Measurements from ENCODE around the gene TRIM24. TPM values are rescaled to one million over a fixed set of nuclear protein-coding genes. Genes with fewer than 3 reads are reported as not detected.

The TRIM24 gene
- total RNA-seq, 2 experiments from 2014 or later, result 17.5 to 26.8 TPM

DNA sequence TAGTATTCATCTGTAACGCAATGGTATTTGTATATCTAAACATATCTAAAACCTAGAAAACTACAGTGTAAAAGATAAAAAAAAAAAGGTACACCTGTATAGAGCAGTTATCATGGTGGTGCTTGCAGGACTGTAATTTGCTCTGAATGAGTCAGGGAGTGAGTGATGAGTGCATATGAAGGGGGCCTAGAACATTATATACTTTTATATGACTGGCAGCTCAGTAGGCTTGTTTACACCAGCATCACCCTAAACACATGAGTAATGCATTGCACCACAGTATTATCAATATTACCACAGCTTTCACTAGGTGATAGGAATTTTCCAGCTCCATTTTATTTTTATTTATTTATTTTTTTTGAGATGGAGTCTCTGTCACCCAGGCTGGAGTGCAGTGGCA lies 40.8 kb downstream of the TRIM24 start:
- TF ChIP-seq EZH2phosphoT487 (IDR thresholded peaks at IDR 0.05; ENCODE audit: borderline replicate concordance, low read depth, low read length), result no peak
- TF ChIP-seq, protein P1, sequence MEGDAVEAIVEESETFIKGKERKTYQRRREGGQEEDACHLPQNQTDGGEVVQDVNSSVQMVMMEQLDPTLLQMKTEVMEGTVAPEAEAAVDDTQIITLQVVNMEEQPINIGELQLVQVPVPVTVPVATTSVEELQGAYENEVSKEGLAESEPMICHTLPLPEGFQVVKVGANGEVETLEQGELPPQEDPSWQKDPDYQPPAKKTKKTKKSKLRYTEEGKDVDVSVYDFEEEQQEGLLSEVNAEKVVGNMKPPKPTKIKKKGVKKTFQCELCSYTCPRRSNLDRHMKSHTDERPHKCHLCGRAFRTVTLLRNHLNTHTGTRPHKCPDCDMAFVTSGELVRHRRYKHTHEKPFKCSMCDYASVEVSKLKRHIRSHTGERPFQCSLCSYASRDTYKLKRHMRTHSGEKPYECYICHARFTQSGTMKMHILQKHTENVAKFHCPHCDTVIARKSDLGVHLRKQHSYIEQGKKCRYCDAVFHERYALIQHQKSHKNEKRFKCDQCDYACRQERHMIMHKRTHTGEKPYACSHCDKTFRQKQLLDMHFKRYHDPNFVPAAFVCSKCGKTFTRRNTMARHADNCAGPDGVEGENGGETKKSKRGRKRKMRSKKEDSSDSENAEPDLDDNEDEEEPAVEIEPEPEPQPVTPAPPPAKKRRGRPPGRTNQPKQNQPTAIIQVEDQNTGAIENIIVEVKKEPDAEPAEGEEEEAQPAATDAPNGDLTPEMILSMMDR (conservative IDR thresholded peaks at IDR 0.05; ENCODE audit: low read length), result no peak
- no TSS peak for BruUV-seq (replicated peaks)
- Histone ChIP-seq H3K79me2 (ENCODE audit: insufficient read depth, low read depth, low read length) (peaks cover 32% of the 10 kb centered on the region; the same call in 1 of the 2 replicates), H3K4me1 (ENCODE audit: insufficient read depth, low read length, poor library complexity, severe bottlenecking) (no peaks in the 10 kb centered on the region), H3K4me3 (ENCODE audit: low read depth, low read length, poor library complexity, severe bottlenecking) (no peak overlapping the region), H2AFZ (ENCODE audit: low read length) (no peak overlapping the region), H3K9me2 (ENCODE audit: insufficient read depth, low read length) (no peaks in the 10 kb centered on the region), H4K20me1 (ENCODE audit: insufficient read depth, low read length) (no peaks in the 10 kb centered on the region), H3K36me3 (ENCODE audit: insufficient read depth, low read length) (peaks cover 18% of the 10 kb centered on the region), H3K9me3 (ENCODE audit: low read length) (no peaks in the 10 kb centered on the region), H3K4me2 (ENCODE audit: low read length) (no peak overlapping the region), H3K27ac (ENCODE audit: low read depth, low read length, poor library complexity, severe bottlenecking) (no peak overlapping the region)
- no peak for DNase-seq (ENCODE audit: low spot score)
- POLR2A ChIA-PET, result interaction anchor here (0.6 to 1.0 kb wide), 2 partner anchors 11 to 12 kb away, joined by 3 read pairs; no protein-coding TSS in a partner anchor
- intact Hi-C loops (cut with micrococcal nuclease; ENCODE audit: unreplicated experiment), result no loop called here
- CTCF ChIA-PET (ENCODE audit: unreplicated experiment), result no interaction called here

DNA sequence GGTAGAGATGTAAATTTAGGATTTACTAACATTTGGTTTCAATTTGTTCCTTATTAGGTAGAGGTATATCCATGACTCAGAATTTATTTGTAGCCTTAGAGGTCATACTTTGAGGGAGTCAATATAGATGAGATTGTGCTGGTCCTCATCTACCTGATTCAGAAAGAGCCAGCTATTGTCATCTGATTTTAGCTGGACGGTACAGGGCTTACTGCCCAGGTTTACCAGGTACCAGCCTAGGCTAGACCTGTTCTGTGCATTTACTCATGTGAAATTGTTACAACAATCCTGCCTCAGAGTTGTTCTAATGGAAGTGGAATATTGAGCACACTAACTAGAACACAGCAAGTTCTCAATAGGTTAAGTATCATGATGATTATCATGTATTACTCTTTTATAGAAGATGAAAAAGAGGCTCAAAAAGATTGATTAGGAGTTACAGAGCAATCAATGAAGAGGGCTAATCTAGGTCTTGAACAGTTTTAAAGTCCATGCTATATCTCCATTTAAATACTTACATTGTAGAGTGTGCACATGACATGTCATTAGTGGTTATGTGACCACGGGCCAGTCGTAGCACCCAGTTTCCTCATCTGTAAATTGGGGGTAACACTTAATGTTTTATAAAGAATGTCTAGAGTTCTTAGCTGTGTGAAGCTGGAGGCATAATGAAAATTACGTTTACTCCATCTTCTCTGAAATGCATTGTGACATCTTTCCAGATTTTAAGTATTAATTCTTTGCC lies 42.1 kb downstream of the TRIM24 start:
- no peaks in the 10 kb centered on the region for H4K20me1 ChIP-seq (ENCODE audit: insufficient read depth, low read length)
- intact Hi-C loops (cut with micrococcal nuclease; ENCODE audit: unreplicated experiment), result no loop called here
- TF ChIP-seq, protein P1 (conservative IDR thresholded peaks at IDR 0.05; ENCODE audit: low read length), result no peak
- TF ChIP-seq EZH2phosphoT487 (IDR thresholded peaks at IDR 0.05; ENCODE audit: borderline replicate concordance, low read depth, low read length), result no peak
- H3K79me2 ChIP-seq (ENCODE audit: insufficient read depth, low read depth, low read length), result peaks cover 20% of the 10 kb centered on the region; the same call in 1 of the 2 replicates
- no peak overlapping the region for H3K27ac ChIP-seq (ENCODE audit: low read depth, low read length, poor library complexity, severe bottlenecking)
- no peaks in the 10 kb centered on the region for H3K9me3 ChIP-seq (ENCODE audit: low read length)
- H3K36me3 ChIP-seq (ENCODE audit: insufficient read depth, low read length), result peaks cover 30% of the 10 kb centered on the region
- H3K4me2 ChIP-seq (ENCODE audit: low read length), result no peak overlapping the region
- CTCF ChIA-PET (ENCODE audit: unreplicated experiment), result no interaction called here
- no peaks in the 10 kb centered on the region for H3K4me1 ChIP-seq (ENCODE audit: insufficient read depth, low read length, poor library complexity, severe bottlenecking)
- no peaks in the 10 kb centered on the region for H3K9me2 ChIP-seq (ENCODE audit: insufficient read depth, low read length)
- no TSS peak for BruUV-seq (replicated peaks)
- POLR2A ChIA-PET, result interaction anchor here (0.9 to 1.3 kb wide), 3 partner anchors 8 to 17 kb away, joined by 3 to 7 read pairs (median 3); no protein-coding TSS in a partner anchor
- no peak overlapping the region for H3K4me3 ChIP-seq (ENCODE audit: low read depth, low read length, poor library complexity, severe bottlenecking)
- no peak overlapping the region for H2AFZ ChIP-seq (ENCODE audit: low read length)
- no peak for DNase-seq (ENCODE audit: low spot score)

DNA sequence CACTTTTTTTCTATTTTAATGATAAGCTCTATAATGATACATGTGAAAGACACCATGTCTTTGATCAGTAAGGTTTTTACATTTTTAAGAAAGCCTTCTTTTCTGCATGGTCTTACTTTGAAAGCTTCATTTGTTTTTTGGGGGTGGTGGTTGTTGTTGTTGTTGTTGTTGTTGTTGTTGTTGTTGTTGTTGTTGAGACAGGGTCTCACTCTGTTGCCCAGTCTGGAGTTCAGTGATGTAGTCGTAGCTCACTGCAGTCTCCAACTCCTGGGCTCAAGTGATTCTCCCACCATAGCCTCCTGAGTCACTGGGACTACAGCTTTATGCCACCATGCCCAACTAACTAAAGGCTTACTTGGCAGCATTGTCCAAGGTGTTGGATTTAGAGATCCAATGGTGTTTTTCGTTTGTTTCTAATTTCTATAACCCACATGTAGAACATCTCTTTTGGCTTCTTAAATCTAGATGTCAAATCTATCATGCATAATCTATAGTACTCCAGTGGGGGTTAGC lies 45.4 kb downstream of the TRIM24 start:
- Histone ChIP-seq H3K4me3 (ENCODE audit: low read depth, low read length, poor library complexity, severe bottlenecking) (no peak overlapping the region), H3K9me3 (ENCODE audit: low read length) (no peaks in the 10 kb centered on the region), H2AFZ (ENCODE audit: low read length) (no peak overlapping the region), H3K36me3 (ENCODE audit: insufficient read depth, low read length) (peaks cover 34% of the 10 kb centered on the region), H3K9me2 (ENCODE audit: insufficient read depth, low read length) (no peaks in the 10 kb centered on the region), H3K27ac (ENCODE audit: low read depth, low read length, poor library complexity, severe bottlenecking) (no peak overlapping the region), H4K20me1 (ENCODE audit: insufficient read depth, low read length) (no peaks in the 10 kb centered on the region), H3K79me2 (ENCODE audit: insufficient read depth, low read depth, low read length) (peaks cover 17% of the 10 kb centered on the region; the same call in 1 of the 2 replicates), H3K4me2 (ENCODE audit: low read length) (no peak overlapping the region), H3K4me1 (ENCODE audit: insufficient read depth, low read length, poor library complexity, severe bottlenecking) (no peaks in the 10 kb centered on the region)
- TF ChIP-seq EZH2phosphoT487 (IDR thresholded peaks at IDR 0.05; ENCODE audit: borderline replicate concordance, low read depth, low read length), result no peak
- TF ChIP-seq, protein P1 (conservative IDR thresholded peaks at IDR 0.05; ENCODE audit: low read length), result no peak
- no peak for DNase-seq (ENCODE audit: low spot score)
- ChIA-PET CTCF (ENCODE audit: unreplicated experiment) (no interaction called here), POLR2A (interaction anchor here (0.5 to 1.0 kb wide), 8 partner anchors 10 to 724 kb away, joined by 3 to 4 read pairs (median 3); no protein-coding TSS in a partner anchor)
- intact Hi-C loops (cut with micrococcal nuclease; ENCODE audit: unreplicated experiment), result no loop called here
- no TSS peak for BruUV-seq (replicated peaks)
